Psoas muscle (tissue), 8 donors: Measurements from ENCODE around the gene MXRA7. TPM values are rescaled to one million over a fixed set of nuclear protein-coding genes. Genes with fewer than 3 reads are reported as not detected.
"Not testable (repeated sequence)": the region's sequence is repeated elsewhere in the genome, so short reads cannot be mapped to it uniquely, and the experiment has no call there.

ENCODE experiments used
- ATAC-seq, 4 donors: fragments of 200-7000 bp; cut with Tn5 transposase; one replicate each; pipeline ENCODE4 v1.9.1; 2020; ENCODE audit warnings: moderate library complexity in 3 of 4, mild to moderate bottlenecking in 2 of 4
- DNase-seq, 2 donors: peaks; one replicate each; pipeline ENCODE4 v3.0.0-alpha.2; 2020
- H3K27ac ChIP-seq: fragments of 200-600 bp; one replicate; pipeline ENCODE4 v1.8.0; 2022
- H3K27me3 ChIP-seq, 3 donors: fragments of 200-600 bp in 1 of 3; one replicate each; pipeline versions ENCODE4 v1.6.1 to v1.8.0; 2013 to 2022; ENCODE audit warnings: low read length in 2 of 3, mild to moderate bottlenecking in 2 of 3, moderate library complexity in 1 of 3; ENCODE audit not compliant: insufficient read depth in 3 of 3
- H3K36me3 ChIP-seq, 2 donors: fragments of 200-600 bp in 1 of 2; one replicate each; pipeline versions ENCODE4 v1.6.1 to v1.8.0; 2013 to 2022; ENCODE audit warnings: low read depth in 1 of 2, mild to moderate bottlenecking in 1 of 2, moderate library complexity in 1 of 2; ENCODE audit not compliant: insufficient read depth in 1 of 2
- H3K4me1 ChIP-seq: fragments of 200-600 bp; one replicate; pipeline ENCODE4 v1.8.0; 2022
- H3K4me3 ChIP-seq: fragments of 200-600 bp; one replicate; pipeline ENCODE4 v1.8.0; 2022; ENCODE audit warnings: mild to moderate bottlenecking
- H3K9me3 ChIP-seq: fragments of 200-600 bp; one replicate; pipeline ENCODE4 v1.8.0; 2022
- CTCF ChIP-seq: fragments of 200-600 bp; IDR thresholded peaks from one replicate; pipeline ENCODE4 v1.8.0; 2022; ENCODE audit warnings: antibody characterized with exemption
- WGBS, 3 donors: extraction: QIAGEN DNeasy Blood & Tissue Kit; methylation state at CpG; one replicate each; pipeline versions ENCODE4 v1.1.6 to v1.1.7; 2013; 5-methylcytosine and 5-hydroxymethylcytosine counted together
- intact Hi-C, 2 donors: fragments of 100-400 bp; cut with DNase I; formaldehyde crosslinking; loops; one replicate each; pipeline versions ENCODE4 v1.11.0 to v1.14.2; 2022
- polyA plus RNA-seq, 3 donors: library from polyadenylated mRNA; stranded (reverse); fragments of 200-250 nt; gene quantifications; one replicate each; pipeline ENCODE4 v1.2.3, GENCODE V29; 2013
- total RNA-seq, 4 donors: library from RNA; stranded (reverse); fragmentation: NEBNext Ultra II Directional in 2 of 4; extraction: Animal tissue kit (Norgen Biotek cat#: 25700) in 2 of 4; gene quantifications; one replicate each; pipeline versions ENCODE4 v1.2.1 to v1.2.4, GENCODE V29; 2021 to 2023
- donor health status: healthy with polysubstance abuse.
- donor health status: DM: no; HTN: no; CAD: no; lungs with moderate emphysema.
- donor health status: Bipolar disorder and iron deficiency.
- donor health status: healthy.
- donor health status: DM: yes; HTN: yes; CAD: no.
- donor health status: DM: no; HTN: no; CAD: no.
- donor health status: DM: no; HTN: no; CAD: no.
- donor health status: DM: yes; HTN: yes; CAD: no.

Gene MXRA7
- total and polyA plus RNA-seq, 7 donors, result 34.6 to 75.1 (median 43.2) TPM

GRCh38 chr17:76726231-76726775 is 15.5 kb upstream of the MXRA7 start, which contains the start of gene JMJD6:
Gene JMJD6 (minus strand): TSS chr17:76726606. CDS start chr17:76726475, 131 bp downstream.
- Histone ChIP-seq H3K4me1 (peaks cover 49% of the 10 kb centered on the region), H3K27ac (peak within 1 kb of the TSS; percentile 100), H3K27me3 (no peaks in the 10 kb centered on the region), H3K4me3 (peak within 1 kb of the TSS; percentile 92), H3K9me3 (no peaks in the 10 kb centered on the region), H3K36me3 (peaks cover 0 to 59% of the 10 kb centered on the region in 2 donors)
- TF ChIP-seq CTCF, result no peak
- peak; percentile 90 to 91 (median 90) for ATAC-seq
- DNase-seq, result peak; percentile 96 to 99
- intact Hi-C loops, result no loop called here
- WGBS, 3 donors, result 0 to 1% (median 0%) methylated on average over 38 to 60 of the region's 60 CpGs

GRCh38 chr17:76725580-76726230 is 14.9 kb upstream of the MXRA7 start:
- H3K36me3 ChIP-seq, result peaks cover 0 to 62% of the 10 kb centered on the region in 2 donors
- DNase-seq (peak; percentile 85 to 92), ATAC-seq (peak; percentile 68 to 77 (median 70))
- intact Hi-C loops, result no loop called here
- WGBS, 3 donors, result 4 to 6% (median 6%) methylated on average over 32 to 38 of the region's 38 CpGs
- H3K4me1 ChIP-seq, result peaks cover 50% of the 10 kb centered on the region
- H3K27ac ChIP-seq, result peak overlapping the region; percentile 100
- no peaks in the 10 kb centered on the region for H3K27me3 ChIP-seq
- no peaks in the 10 kb centered on the region for H3K9me3 ChIP-seq
- no peak for TF ChIP-seq CTCF
- H3K4me3 ChIP-seq, result peak overlapping the region; percentile 92

GRCh38 chr17:76723812-76724211 is 13.0 kb upstream of the MXRA7 start:
- H3K27me3 ChIP-seq, result no peaks in the 10 kb centered on the region
- DNase-seq, result no peak
- H3K4me3 ChIP-seq, result peak overlapping the region; percentile 92
- H3K36me3 ChIP-seq, result peaks cover 6 to 66% of the 10 kb centered on the region in 2 donors
- TF ChIP-seq CTCF, result no peak
- H3K27ac ChIP-seq, result peak overlapping the region; percentile 100
- intact Hi-C loops, result no loop called here
- WGBS, 3 donors, result 94 to 98% (median 95%) methylated on average over 9 of the region's 9 CpGs
- no peak for ATAC-seq
- H3K4me1 ChIP-seq, result peaks cover 44% of the 10 kb centered on the region
- H3K9me3 ChIP-seq, result no peaks in the 10 kb centered on the region

GRCh38 chr17:76722977-76723376 is 12.2 kb upstream of the MXRA7 start:
- intact Hi-C loops, DNase-seq, ATAC-seq, H3K9me3 ChIP-seq, H3K4me3 ChIP-seq, H3K27me3 ChIP-seq: not testable (repeated sequence)
- H3K36me3 ChIP-seq, result peaks cover 6 to 74% of the 10 kb centered on the region in 2 donors
- H3K4me1 ChIP-seq, result peaks cover 38% of the 10 kb centered on the region
- WGBS, 3 donors, result 96 to 97% (median 97%) methylated on average over 8 of the region's 8 CpGs
- H3K27ac ChIP-seq, result peak overlapping the region; percentile 100

GRCh38 chr17:76722279-76722678 is 11.5 kb upstream of the MXRA7 start:
- no peak for TF ChIP-seq CTCF
- Histone ChIP-seq H3K27me3 (no peaks in the 10 kb centered on the region), H3K9me3 (no peaks in the 10 kb centered on the region), H3K27ac (peak overlapping the region; percentile 28), H3K36me3 (peaks cover 6 to 81% of the 10 kb centered on the region in 2 donors), H3K4me3 (no peak overlapping the region), H3K4me1 (peaks cover 34% of the 10 kb centered on the region)
- intact Hi-C loops, result no loop called here
- no peak for ATAC-seq
- no peak for DNase-seq
- 92 to 93% (median 93%) methylated on average over 8 of the region's 8 CpGs for WGBS, 3 donors
